ENCODE measurements around the gene FSIP1.

- no peak for TF ChIP-seq EZH2 (IDR thresholded peaks at IDR 0.05; ENCODE audit: borderline replicate concordance, low read length)
- peak; percentile 76 for TF ChIP-seq CTCF (IDR thresholded peaks at IDR 0.05; ENCODE audit: low read length)
These were observed 96.5 kb downstream of the FSIP1 start for GRCh38 chr15:39685999-39686613.
